ENCODE data around the gene MYEF2. TPM values are rescaled to one million over a fixed set of nuclear protein-coding genes. Genes with fewer than 3 reads are reported as not detected.

The MYEF2 gene
- total RNA-seq, 2 donors from 2014 or later = 12.9 to 16.6 TPM

DNA sequence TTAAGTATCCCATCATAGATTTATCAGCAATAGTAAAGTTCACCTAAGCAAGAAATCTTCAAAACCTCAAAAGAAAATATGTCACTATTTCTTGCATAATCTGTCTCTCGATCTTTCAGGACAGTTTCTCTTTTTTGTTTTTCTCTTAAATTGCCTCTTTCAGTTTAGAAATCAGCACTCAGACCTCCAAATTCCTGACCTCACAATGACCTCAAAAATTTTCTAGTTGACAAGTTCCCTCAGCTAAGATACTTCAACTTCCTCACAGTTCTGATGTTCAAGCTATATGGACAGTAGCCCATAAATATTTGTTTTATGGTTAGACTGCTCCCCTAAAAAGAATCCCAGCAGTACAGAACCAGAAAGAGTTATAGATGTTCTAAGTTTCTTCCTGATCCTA lies 33.2 kb downstream of the MYEF2 start:
- WGBS, 2 donors = 74 to 83% methylated on average over 1 of the region's 1 CpG
- H3K9me3 ChIP-seq = no peaks in the 10 kb centered on the region
- DNase-seq (no peak), ATAC-seq (no peak)
- H3K36me3 ChIP-seq (replicated peaks in 1 of 2; ENCODE audit: insufficient read depth in 1 of 2, low read depth in 2 of 2) = no peaks in the 10 kb centered on the region
- intact Hi-C loops (cut with DNase I) = no loop called here
- no peak overlapping the region for H3K4me3 ChIP-seq
- H3K4me1 ChIP-seq = no peaks in the 10 kb centered on the region
- no peaks in the 10 kb centered on the region for H3K27me3 ChIP-seq
- no peak for TF ChIP-seq POLR2A (IDR thresholded peaks at IDR 0.05)
- TF ChIP-seq, protein P1, sequence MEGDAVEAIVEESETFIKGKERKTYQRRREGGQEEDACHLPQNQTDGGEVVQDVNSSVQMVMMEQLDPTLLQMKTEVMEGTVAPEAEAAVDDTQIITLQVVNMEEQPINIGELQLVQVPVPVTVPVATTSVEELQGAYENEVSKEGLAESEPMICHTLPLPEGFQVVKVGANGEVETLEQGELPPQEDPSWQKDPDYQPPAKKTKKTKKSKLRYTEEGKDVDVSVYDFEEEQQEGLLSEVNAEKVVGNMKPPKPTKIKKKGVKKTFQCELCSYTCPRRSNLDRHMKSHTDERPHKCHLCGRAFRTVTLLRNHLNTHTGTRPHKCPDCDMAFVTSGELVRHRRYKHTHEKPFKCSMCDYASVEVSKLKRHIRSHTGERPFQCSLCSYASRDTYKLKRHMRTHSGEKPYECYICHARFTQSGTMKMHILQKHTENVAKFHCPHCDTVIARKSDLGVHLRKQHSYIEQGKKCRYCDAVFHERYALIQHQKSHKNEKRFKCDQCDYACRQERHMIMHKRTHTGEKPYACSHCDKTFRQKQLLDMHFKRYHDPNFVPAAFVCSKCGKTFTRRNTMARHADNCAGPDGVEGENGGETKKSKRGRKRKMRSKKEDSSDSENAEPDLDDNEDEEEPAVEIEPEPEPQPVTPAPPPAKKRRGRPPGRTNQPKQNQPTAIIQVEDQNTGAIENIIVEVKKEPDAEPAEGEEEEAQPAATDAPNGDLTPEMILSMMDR (IDR thresholded peaks at IDR 0.05) = no peak
- no peak overlapping the region for H3K27ac ChIP-seq

DNA sequence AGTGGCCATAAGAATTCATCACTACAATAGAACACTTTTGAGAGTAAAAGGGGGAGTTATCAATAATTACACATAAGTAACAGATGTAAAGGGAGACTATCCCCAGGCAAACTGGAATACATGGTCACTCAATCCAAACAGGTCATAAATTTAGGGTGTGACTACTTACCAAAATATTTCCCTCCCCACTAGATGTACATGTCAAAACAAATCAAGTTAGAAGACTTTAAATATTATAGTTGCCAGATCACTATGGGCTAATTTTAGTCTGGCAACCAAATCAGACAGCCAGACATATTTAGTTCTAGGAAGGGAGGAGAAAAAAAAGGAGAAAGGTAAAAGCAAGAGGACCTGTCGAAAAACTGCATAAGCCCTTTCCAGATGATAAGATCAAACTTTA lies 34.2 kb downstream of the MYEF2 start:
- no peaks in the 10 kb centered on the region for H3K27me3 ChIP-seq
- WGBS, 2 donors = 94 to 95% methylated on average over 1 of the region's 1 CpG
- no peak overlapping the region for H3K4me3 ChIP-seq
- DNase-seq (no peak), ATAC-seq (no peak)
- no peaks in the 10 kb centered on the region for H3K4me1 ChIP-seq
- H3K27ac ChIP-seq = no peak overlapping the region
- H3K36me3 ChIP-seq (replicated peaks in 1 of 2; ENCODE audit: insufficient read depth in 1 of 2, low read depth in 2 of 2) = no peaks in the 10 kb centered on the region
- H3K9me3 ChIP-seq = no peaks in the 10 kb centered on the region
- intact Hi-C loops (cut with DNase I) = no loop called here
- TF ChIP-seq POLR2A (IDR thresholded peaks at IDR 0.05) = no peak
- TF ChIP-seq, protein P1 (IDR thresholded peaks at IDR 0.05) = no peak

DNA sequence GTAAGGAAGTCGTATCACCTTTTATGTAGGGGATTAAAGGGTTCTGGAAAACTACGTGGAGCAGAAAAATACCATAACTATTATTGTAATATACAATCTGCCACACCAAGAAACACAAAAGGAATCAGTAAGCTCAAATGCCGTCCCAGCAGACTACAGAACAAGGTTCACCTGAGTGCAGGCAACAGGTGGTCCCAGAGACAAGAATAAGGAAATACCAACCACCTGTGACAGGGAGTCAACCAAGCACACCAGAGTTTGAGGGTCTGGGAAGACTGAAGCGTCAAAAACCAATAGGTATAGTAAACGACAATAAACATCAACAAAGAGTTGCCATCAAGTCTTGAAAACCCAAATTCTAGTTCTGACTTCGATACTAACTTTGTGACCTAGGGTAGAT lies 45.2 kb downstream of the MYEF2 start:
- Histone ChIP-seq H3K4me1 (no peaks in the 10 kb centered on the region), H3K27ac (no peak overlapping the region), H3K9me3 (no peaks in the 10 kb centered on the region), H3K36me3 (replicated peaks in 1 of 2; ENCODE audit: insufficient read depth in 1 of 2, low read depth in 2 of 2) (no peaks in the 10 kb centered on the region), H3K27me3 (no peaks in the 10 kb centered on the region), H3K4me3 (no peak overlapping the region)
- intact Hi-C loops (cut with DNase I) = no loop called here
- TF ChIP-seq POLR2A (IDR thresholded peaks at IDR 0.05) = no peak
- TF ChIP-seq, protein P1 (IDR thresholded peaks at IDR 0.05) = no peak
- no peak for ATAC-seq
- 88 to 90% methylated on average over 6 of the region's 6 CpGs for WGBS, 2 donors
- DNase-seq = no peak

DNA sequence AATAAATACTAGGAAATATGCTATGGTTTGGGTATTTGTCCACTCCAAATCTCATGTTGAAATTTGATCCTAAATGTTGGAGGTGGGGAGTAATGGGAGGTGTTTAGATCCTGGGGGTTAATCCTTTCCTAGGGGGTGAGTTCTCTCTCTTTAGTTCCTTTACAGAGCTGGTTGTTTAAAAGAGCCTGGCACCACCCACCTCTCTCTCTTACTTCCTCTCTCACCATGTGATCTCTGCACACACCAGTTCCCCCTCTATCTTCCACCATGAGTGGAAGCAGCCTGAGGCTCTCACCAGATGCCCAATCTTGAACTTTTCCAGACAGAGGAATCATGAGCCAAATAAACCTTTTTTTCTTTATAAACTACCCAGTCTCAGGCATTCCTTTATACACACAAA lies 46.8 kb downstream of the MYEF2 start:
- H3K27ac ChIP-seq = no peak overlapping the region
- TF ChIP-seq, protein P1 (IDR thresholded peaks at IDR 0.05) = no peak
- no peak for TF ChIP-seq POLR2A (IDR thresholded peaks at IDR 0.05)

DNA sequence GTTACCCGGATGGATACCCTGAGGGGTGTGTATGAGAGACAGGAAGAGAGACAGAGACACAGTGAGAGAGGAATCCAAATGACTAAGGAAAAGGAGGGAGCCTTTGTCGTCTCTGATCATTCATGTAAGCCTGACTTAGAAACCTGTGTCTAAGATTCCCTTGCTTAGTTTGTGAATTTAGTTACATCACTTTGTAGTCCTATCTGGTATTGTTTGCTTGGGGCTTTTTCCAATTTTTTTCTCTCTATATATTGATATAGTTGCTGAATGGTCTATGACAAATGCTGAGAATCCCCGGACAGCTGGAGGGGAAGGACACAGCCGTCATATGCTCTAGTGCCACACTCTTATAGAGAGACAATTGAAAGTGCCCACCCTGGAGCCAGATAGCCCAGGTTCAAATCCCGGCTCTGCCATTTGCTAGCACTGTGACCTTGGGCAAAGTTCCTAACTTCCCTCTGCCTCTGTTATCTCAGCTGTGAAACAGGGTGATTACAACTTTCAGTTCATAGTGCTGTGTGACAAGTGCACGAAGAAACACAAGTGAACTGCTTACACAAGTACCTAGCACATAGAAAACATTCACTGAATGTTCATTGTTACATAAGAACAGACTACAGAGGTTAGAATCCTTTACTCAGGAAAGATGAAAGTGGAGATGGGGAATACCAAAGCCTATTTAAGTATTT lies 51.3 kb downstream of the MYEF2 start:
- no peak for TF ChIP-seq POLR2A (IDR thresholded peaks at IDR 0.05)
- TF ChIP-seq, protein P1 (IDR thresholded peaks at IDR 0.05) = no peak
- Histone ChIP-seq H3K4me1 (peaks cover 9% of the 10 kb centered on the region), H3K27ac (peak overlapping the region in 1 of 4 donors; percentile 13), H3K9me3 (no peaks in the 10 kb centered on the region), H3K4me3 (no peak overlapping the region), H3K36me3 (replicated peaks in 1 of 2; ENCODE audit: insufficient read depth in 1 of 2, low read depth in 2 of 2) (no peaks in the 10 kb centered on the region), H3K27me3 (no peaks in the 10 kb centered on the region)
- intact Hi-C loops (cut with DNase I) = no loop called here
- peak in 3 of 4 donors; percentile 38 to 55 (median 49) for DNase-seq
- ATAC-seq = peak; percentile 90
- WGBS, 2 donors = 38 to 42% methylated on average over 6 of the region's 6 CpGs

More for the DNA sequence above, 46.8 kb downstream of the MYEF2 start:
- DNase-seq = no peak
- no peak overlapping the region for H3K4me3 ChIP-seq
- no peaks in the 10 kb centered on the region for H3K9me3 ChIP-seq
- H3K27me3 ChIP-seq = no peaks in the 10 kb centered on the region
- H3K36me3 ChIP-seq (replicated peaks in 1 of 2; ENCODE audit: insufficient read depth in 1 of 2, low read depth in 2 of 2) = no peaks in the 10 kb centered on the region
- intact Hi-C loops (cut with DNase I) = no loop called here
- H3K4me1 ChIP-seq = peaks cover 9% of the 10 kb centered on the region
- ATAC-seq = no peak
